ENCODE measurements around the gene BLOC1S3. TPM values are rescaled to one million over a fixed set of nuclear protein-coding genes. Genes with fewer than 3 reads are reported as not detected.
A peak's percentile ranks its signal among the peaks of the same experiment; 100 is the strongest.

The BLOC1S3 gene, protein sequence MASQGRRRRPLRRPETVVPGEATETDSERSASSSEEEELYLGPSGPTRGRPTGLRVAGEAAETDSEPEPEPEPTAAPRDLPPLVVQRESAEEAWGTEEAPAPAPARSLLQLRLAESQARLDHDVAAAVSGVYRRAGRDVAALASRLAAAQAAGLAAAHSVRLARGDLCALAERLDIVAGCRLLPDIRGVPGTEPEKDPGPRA
- 1 to 10 TPM; 5.0 to 5.6 TPM for total RNA-seq

DNA sequence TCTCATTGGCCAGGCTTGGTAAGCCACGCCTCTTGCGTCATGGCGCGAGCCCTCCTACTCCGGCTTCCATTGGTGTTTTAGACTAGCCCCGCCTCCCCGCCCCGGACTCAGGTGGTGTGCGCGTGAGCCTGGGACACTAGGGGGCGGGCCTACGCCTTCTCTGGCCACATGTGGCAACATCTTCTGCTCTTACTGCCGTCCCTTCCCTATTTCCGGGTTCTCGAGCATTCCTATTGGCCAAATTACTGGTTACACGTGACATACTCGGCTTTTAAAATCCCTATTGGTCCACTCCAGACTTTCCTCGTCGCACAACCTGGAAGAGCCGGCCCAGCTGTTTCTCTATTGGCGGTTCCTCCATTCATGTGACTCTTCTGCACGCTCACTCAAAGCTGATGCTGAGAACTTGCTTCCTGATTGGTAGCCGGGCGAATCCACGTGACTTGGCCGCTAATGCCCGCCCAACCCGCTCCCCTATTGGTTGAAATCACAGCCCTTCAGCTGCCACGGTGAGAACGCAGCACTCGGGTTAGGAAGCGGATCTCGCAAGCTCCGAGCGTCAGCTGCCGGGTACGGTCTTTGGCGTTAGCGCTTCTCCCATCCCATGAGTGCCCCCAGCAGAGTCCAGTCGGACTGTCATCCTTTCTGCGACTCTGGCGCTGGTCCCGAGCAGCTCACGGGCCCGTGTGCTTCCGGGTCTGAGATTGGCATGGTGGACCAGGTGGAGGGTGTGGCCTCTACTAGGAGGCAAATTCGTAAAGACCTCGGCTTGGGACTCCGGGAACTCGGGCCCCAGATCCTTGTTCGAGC is at the start of gene BLOC1S3:
TSS of gene BLOC1S3 (plus strand) at position 523 of the 810 bp plus-strand sequence. CDS start 513 bp downstream, outside the sequence.
- Histone ChIP-seq H3K4me1 (peaks cover 0 to 30% of the 10 kb centered on the region in 2 donors), H3K9me3 (no peaks in the 10 kb centered on the region), H3K4me3 (peak within 1 kb of the TSS; percentile 76 to 87), H3K27ac (peak within 1 kb of the TSS; percentile 93 to 95), H3K36me3 (no peaks in the 10 kb centered on the region), H3K27me3 (no peaks in the 10 kb centered on the region)
- TF ChIP-seq, protein P1, sequence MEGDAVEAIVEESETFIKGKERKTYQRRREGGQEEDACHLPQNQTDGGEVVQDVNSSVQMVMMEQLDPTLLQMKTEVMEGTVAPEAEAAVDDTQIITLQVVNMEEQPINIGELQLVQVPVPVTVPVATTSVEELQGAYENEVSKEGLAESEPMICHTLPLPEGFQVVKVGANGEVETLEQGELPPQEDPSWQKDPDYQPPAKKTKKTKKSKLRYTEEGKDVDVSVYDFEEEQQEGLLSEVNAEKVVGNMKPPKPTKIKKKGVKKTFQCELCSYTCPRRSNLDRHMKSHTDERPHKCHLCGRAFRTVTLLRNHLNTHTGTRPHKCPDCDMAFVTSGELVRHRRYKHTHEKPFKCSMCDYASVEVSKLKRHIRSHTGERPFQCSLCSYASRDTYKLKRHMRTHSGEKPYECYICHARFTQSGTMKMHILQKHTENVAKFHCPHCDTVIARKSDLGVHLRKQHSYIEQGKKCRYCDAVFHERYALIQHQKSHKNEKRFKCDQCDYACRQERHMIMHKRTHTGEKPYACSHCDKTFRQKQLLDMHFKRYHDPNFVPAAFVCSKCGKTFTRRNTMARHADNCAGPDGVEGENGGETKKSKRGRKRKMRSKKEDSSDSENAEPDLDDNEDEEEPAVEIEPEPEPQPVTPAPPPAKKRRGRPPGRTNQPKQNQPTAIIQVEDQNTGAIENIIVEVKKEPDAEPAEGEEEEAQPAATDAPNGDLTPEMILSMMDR (IDR thresholded peaks at IDR 0.05): peak in 1 of 2 donors; percentile 48
- peak; percentile 100 for DNase-seq (ENCODE audit: low spot score)

GRCh38 chr19:45128806-45129205 is 49.8 kb upstream of the BLOC1S3 start:
- Histone ChIP-seq H3K4me3 (no peak overlapping the region), H3K27ac (no peak overlapping the region)
- TF ChIP-seq, protein P1 (IDR thresholded peaks at IDR 0.05): no peak

GRCh38 chr19:45130236-45130635 is 48.3 kb upstream of the BLOC1S3 start:
- TF ChIP-seq, protein P1 (IDR thresholded peaks at IDR 0.05): no peak

More at GRCh38 chr19:45128806-45129205, 49.8 kb upstream of the BLOC1S3 start:
- H3K36me3 ChIP-seq: no peaks in the 10 kb centered on the region
- no peak for DNase-seq (ENCODE audit: low spot score)
- H3K27me3 ChIP-seq: no peaks in the 10 kb centered on the region
- H3K4me1 ChIP-seq: no peaks in the 10 kb centered on the region
- no peaks in the 10 kb centered on the region for H3K9me3 ChIP-seq

GRCh38 chr19:45130888-45131615 is 47.5 kb upstream of the BLOC1S3 start:
- no peaks in the 10 kb centered on the region for H3K36me3 ChIP-seq
- no peaks in the 10 kb centered on the region for H3K27me3 ChIP-seq
- no peaks in the 10 kb centered on the region for H3K9me3 ChIP-seq
- no peak overlapping the region for H3K27ac ChIP-seq
- TF ChIP-seq, protein P1 (IDR thresholded peaks at IDR 0.05): peak in 1 of 2 donors; percentile 41
- peaks cover 0 to under 1% of the 10 kb centered on the region in 2 donors for H3K4me1 ChIP-seq
- DNase-seq (ENCODE audit: low spot score): no peak
- no peak overlapping the region for H3K4me3 ChIP-seq

More at GRCh38 chr19:45130236-45130635, 48.3 kb upstream of the BLOC1S3 start:
- no peak overlapping the region for H3K4me3 ChIP-seq
- H3K4me1 ChIP-seq: no peaks in the 10 kb centered on the region
- DNase-seq (ENCODE audit: low spot score): no peak
- H3K36me3 ChIP-seq: no peaks in the 10 kb centered on the region
- no peaks in the 10 kb centered on the region for H3K27me3 ChIP-seq
- no peak overlapping the region for H3K27ac ChIP-seq
- no peaks in the 10 kb centered on the region for H3K9me3 ChIP-seq

- DNase-seq (ENCODE audit: low spot score): no peak
- H3K4me1 ChIP-seq: peaks cover 0 to 24% of the 10 kb centered on the region in 2 donors
- no peaks in the 10 kb centered on the region for H3K9me3 ChIP-seq
- H3K27ac ChIP-seq: no peak overlapping the region
- no peaks in the 10 kb centered on the region for H3K27me3 ChIP-seq
- TF ChIP-seq, protein P1 (IDR thresholded peaks at IDR 0.05): no peak
- H3K36me3 ChIP-seq: no peaks in the 10 kb centered on the region
- no peak overlapping the region for H3K4me3 ChIP-seq
Observed at GRCh38 chr19:45133661-45134060, 44.9 kb upstream of the BLOC1S3 start.
